Measurements from ENCODE around the gene FADS1. TPM values are rescaled to one million over a fixed set of nuclear protein-coding genes. Genes with fewer than 3 reads are reported as not detected.

FADS1 gene
- total RNA-seq, 1 donor from 2014 or later = 33.0 TPM

DNA sequence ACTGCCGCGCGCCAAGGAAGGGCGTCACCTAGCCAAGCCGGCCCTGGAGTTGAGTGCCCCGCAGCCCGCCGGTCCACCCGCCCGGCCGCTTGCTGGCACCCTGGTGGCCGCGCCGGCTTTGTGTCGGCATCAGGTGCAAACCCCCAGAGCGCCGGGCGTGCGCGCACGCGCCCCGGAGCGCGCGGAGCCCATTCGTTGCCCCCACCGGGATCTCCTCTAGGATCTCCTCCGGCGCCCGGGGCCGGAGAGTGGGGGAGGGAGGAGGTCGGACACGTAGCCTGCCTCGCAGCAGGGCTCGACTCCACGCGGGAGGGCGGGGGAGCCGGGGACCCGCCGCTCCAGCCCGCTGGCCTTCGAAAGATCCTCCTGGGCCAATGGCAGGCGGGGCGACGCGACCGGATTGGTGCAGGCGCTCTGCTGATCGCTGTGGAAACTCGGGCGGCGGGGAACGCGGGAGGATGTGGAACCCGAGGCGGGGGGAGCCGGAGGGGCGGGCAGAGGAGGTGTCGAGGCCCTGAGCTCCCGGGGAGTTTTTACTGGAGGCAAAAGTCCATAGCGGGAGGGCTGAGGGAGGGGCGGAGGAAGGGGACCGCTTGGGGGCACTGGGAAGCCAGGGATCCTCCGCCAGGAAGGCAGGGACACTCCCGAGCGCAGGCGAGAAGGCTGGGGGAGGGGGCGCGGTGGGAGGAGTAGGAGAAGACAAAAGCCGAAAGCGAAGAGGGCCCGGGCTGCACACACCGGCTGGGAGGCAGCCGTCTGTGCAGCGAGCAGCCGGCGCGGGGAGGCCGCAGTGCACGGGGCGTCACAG, 11.0 kb upstream of the FADS1 start, which contains the start of gene FADS2:
FADS2 (plus strand) TSS at position 730 of the 808 bp plus-strand sequence. CDS start 91 bp downstream, outside the sequence.
- DNase-seq (ENCODE audit: low spot score) = peak; percentile 99

- no peak for DNase-seq (ENCODE audit: low spot score)
Observed at GRCh38 chr11:61826930-61827570, 10.2 kb upstream of the FADS1 start.

- no peak for DNase-seq (ENCODE audit: low spot score)
Observed at GRCh38 chr11:61820174-61820573, 3.4 kb upstream of the FADS1 start.

DNA sequence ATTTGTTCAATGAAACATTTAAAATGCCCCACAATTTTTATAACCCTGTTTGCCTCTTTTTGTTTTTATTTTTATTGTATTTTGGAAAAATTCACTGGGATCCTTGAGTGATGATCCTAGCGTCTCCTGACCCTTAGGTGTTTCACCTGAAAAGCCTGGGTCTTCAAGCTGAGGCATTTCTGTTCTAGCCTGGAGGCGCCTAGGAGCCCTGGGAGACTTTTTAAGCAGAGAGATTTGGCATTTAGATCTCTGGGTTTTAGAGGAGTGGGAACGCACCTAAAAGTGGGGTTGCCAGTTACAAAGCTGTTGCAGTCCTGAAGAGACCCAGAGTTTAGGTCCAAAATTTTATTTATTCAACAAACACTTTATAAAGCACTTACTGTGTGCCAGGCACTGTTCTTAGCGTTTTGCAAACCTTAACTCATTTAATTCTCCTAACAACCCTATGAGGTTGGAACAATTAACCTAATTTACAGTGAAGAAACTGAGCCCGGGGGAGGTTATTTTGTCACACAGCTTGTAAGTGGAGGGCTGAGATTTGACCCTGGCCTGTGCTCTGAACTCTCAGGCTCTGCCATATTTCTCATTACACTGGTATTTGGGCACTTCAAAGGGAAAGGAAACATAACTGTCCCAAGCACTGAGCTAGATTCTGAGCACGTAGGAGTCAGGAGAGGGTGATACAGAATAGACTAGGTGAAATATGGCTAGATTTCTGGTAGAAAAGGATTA, 834 bp upstream of the FADS1 start:
- DNase-seq (ENCODE audit: low spot score) = no peak

- DNase-seq (ENCODE audit: low spot score) = peak; percentile 76
Observed at GRCh38 chr11:61815790-61816735, 740 bp downstream of the FADS1 start.

- peak; percentile 97 for DNase-seq (ENCODE audit: low spot score)
Observed at GRCh38 chr11:61814958-61815789, 1.6 kb downstream of the FADS1 start.

DNA sequence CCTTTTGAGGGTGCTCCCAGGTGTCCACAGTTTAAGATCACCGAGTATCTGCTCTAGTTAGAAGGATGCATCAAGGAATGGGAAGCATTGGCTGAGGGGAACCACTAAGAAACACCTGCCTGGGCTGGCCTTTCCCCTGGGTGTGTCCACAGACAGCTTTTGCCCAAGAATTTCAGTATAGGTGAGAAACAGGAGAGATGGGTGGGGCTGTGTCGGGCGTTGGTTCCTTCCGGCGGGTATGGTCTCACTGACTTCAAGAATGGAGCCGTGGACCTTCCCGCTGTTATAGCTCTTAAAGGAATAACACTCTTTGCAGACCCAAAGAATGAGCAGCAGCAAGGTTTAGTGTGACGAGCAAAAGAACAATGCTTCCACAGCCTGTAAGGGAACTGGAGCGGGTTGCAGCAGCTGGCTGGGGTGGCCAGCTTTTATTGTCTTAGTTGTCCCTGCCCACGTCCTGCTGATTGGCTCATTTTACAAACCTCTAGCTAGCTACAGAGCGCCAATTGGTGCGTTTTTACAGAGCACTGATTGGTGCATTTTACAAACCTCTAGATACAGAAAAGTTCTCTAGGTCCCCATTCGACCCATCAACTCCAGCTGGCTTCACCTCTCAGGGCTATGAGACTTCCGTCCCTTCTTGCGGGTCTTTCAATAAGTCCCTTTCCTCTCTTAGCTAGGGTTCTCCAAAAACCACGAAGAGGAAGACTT, 2.4 kb downstream of the FADS1 start:
- peak; percentile 46 for DNase-seq (ENCODE audit: low spot score)

GRCh38 chr11:61812736-61813411, 3.9 kb downstream of the FADS1 start:
- DNase-seq (ENCODE audit: low spot score) = no peak

GRCh38 chr11:61811831-61812230, 5.0 kb downstream of the FADS1 start:
- no peak for DNase-seq (ENCODE audit: low spot score)

GRCh38 chr11:61810671-61811175, 6.1 kb downstream of the FADS1 start:
- DNase-seq (ENCODE audit: low spot score) = no peak

GRCh38 chr11:61806785-61807184, 10.0 kb downstream of the FADS1 start:
- no peak for DNase-seq (ENCODE audit: low spot score)

- no peak for DNase-seq (ENCODE audit: low spot score)
Observed at GRCh38 chr11:61805146-61805545, 11.7 kb downstream of the FADS1 start.

DNA sequence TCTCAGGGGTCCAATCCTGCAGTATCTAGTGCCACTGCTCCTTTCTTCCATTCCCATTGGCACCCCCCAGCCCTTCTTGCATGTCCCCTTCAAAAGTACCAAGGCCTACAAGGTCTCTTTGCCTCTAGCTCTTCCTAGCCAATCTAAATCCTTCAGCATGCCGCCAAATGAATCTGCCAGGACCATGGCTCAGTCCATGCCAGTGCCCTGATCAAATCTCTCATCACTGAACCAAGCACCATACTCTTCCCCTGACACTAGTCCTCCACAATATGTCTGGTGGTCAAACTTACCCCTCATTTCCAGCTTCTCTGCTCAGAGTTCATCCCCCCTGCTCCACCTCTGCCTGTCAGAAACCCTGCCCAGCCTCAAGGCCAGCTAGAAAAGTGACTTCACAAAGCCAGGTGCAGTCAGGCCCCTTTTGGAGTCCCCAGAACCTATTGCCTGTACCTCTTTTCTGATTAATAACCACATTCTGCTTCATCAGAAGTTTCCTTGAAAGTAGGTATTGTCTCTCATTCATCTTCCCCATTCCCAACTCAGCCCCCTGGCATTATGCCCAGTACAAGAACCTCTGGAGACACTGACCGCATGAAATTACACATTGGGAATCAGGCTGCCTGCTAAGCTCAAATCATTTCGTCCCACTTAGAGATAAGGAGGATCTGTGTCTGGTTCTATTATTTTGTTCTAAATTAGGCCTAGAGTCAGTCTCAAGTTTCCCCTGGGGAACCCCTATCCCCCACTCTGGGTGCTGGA, 12.7 kb downstream of the FADS1 start:
- no peak for DNase-seq (ENCODE audit: low spot score)

GRCh38 chr11:61802605-61803004, 14.2 kb downstream of the FADS1 start:
- DNase-seq (ENCODE audit: low spot score) = no peak

DNA sequence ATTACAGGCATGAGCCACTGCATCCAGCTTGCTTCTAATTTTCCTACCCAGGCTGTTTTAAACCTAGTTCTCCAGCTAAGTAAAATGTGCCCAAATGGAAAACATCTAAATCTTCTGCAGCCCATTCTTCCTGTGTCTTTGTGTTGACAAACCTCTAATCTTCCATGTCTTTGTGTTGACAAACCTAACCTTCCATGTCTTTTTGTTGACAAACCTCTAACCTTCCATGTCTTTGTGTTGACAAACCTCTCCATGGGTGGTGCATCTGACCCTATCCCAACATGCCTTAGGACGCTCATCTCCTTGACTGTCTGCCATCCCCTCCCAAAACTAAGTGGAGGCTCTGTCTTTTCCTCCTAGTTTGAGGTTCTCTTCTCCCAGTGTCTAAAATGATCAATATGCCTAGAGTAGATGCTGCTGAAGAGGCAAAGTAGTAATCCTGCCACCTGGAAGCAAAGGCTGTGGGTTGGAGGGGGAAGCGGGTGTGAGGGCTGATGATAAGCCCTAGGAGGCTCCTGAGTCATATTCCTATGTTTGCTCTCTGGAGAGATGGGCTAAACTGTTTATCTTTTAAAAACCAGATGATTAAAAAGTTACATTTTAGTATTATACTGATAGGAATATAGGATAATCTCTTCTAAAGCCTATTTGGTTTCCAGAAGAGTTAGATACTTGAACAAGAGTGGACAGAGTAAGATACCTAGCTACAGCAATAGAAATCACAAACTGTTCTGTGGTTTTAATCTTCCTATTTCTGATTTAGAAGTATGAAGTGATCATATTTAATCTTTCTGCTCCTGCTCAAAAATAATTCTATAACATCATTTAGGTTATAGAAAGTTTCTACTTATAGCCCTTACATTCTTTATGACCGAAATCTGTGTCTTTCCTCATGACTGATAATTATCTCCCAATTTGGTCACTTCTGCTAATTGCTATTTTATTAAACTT, 16.2 kb downstream of the FADS1 start:
- no peak for DNase-seq (ENCODE audit: low spot score)

- DNase-seq (ENCODE audit: low spot score) = no peak
Observed at GRCh38 chr11:61799665-61800284, 17.0 kb downstream of the FADS1 start.
